Measurements from ENCODE around the gene DEDD.

DNA sequence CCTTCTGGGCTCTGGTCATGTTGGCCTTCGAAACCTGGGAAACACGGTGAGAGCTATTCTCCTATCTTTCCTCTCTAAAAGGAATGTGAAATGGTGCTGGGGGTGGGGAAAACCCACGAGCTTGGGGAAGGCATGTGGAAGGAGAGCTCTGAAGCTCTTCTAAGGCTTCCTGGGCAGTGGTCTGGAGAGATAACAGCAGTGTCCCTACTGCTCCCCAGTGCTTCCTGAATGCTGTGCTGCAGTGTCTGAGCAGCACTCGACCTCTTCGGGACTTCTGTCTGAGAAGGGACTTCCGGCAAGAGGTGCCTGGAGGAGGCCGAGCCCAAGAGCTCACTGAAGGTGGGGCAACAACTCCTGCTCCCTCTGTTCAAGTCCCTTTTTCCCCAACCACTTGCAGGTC, 29.6 kb upstream of the DEDD start:
- no peak for TF ChIP-seq GATA3 (IDR thresholded peaks at IDR 0.05; ENCODE audit: low read depth, low read length)
- no peak for TF ChIP-seq GATA2 (IDR thresholded peaks at IDR 0.05; ENCODE audit: low read depth, low read length)
